AG04450 (cell line): ENCODE data around the gene GET4. TPM values are rescaled to one million over a fixed set of nuclear protein-coding genes. Genes with fewer than 3 reads are reported as not detected.
A peak's percentile ranks its signal among the peaks of the same experiment; 100 is the strongest.
"Not testable (repeated sequence)": the region's sequence is repeated elsewhere in the genome, so short reads cannot be mapped to it uniquely, and the experiment has no call there.

Experiments
- CTCF ChIA-PET: fragments of 300-600, 350-600 bp; formaldehyde crosslinking; extraction: SDS; loops from one replicate; lab custom pipeline; 2022; ENCODE audit warnings: antibody characterized with exemption, inconsistent platforms; lab: Charles Lee
- POLR2A ChIA-PET: fragments of 350-600 bp; formaldehyde crosslinking; extraction: SDS; loops from one replicate; lab custom pipeline; 2021; ENCODE audit warnings: antibody characterized with exemption, inconsistent platforms; lab: Yijun Ruan, JAX
- DNase-seq: peaks from one replicate; pipeline ENCODE4 v3.0.0-alpha.2; 2011; ENCODE audit warnings: low read depth, low spot score
- H3K27ac ChIP-seq: one replicate; pipeline ENCODE4 v1.5.1; 2012; ENCODE audit warnings: low read depth, low read length, control low read depth
- H3K27me3 ChIP-seq: one replicate; pipeline ENCODE4 v1.6.0; 2012; ENCODE audit warnings: low read length; ENCODE audit not compliant: control insufficient read depth, insufficient read depth
- H3K4me3 ChIP-seq: 2 replicates; pipeline ENCODE4 v1.5.1; 2011; ENCODE audit warnings: mild to moderate bottlenecking, low read depth, low read length, control low read depth
- H3K9me3 ChIP-seq: 2 replicates; pipeline ENCODE4 v1.5.1; 2012; ENCODE audit warnings: low read length; ENCODE audit not compliant: control insufficient read depth, insufficient read depth
- CTCF ChIP-seq: IDR thresholded peaks from 2 replicates; pipeline ENCODE4 v1.5.1; 2011; ENCODE audit warnings: low read depth, low read length, control low read depth, inconsistent platforms
- polyA plus RNA-seq: library from polyadenylated mRNA; depleted of rRNA; stranded (reverse); fragments of >200 nt; gene quantifications from 2 replicates; pipeline ENCODE4 v1.2.3, GENCODE V29; 2011

The GET4 gene
- polyA plus RNA-seq, 1 experiment, result 13.9 TPM

- POLR2A ChIA-PET, result no interaction called here
- no peak for DNase-seq
- no peak for TF ChIP-seq CTCF
- peaks cover 4% of the 10 kb centered on the region for H3K27me3 ChIP-seq
- H3K9me3 ChIP-seq, result peaks cover 5% of the 10 kb centered on the region; the same call in 1 of the 2 replicates
- CTCF ChIA-PET, result no interaction called here
- H3K4me3 ChIP-seq, result no peak overlapping the region
- H3K27ac ChIP-seq, result no peak overlapping the region
Measured at GRCh38 chr7:906776-907157, 30.4 kb downstream of the GET4 start.

- Histone ChIP-seq H3K9me3 (peaks cover 9% of the 10 kb centered on the region; the same call in 1 of the 2 replicates), H3K4me3 (no peak overlapping the region), H3K27ac (no peak overlapping the region), H3K27me3 (peaks cover 4% of the 10 kb centered on the region)
- CTCF ChIA-PET, result interaction anchor here (1.4 kb wide), 1 partner anchor 66 kb away, joined by 5 read pairs; no protein-coding TSS in a partner anchor
- no peak for DNase-seq
- TF ChIP-seq CTCF, result no peak
- POLR2A ChIA-PET, result no interaction called here
Measured at GRCh38 chr7:907158-907980, 31.0 kb downstream of the GET4 start.

GRCh38 chr7:908159-908581 is 31.8 kb downstream of the GET4 start:
- Histone ChIP-seq H3K4me3 (no peak overlapping the region), H3K9me3 (peaks cover 10% of the 10 kb centered on the region; the same call in 1 of the 2 replicates), H3K27me3 (peaks cover 4% of the 10 kb centered on the region), H3K27ac (no peak overlapping the region)
- TF ChIP-seq CTCF, result no peak
- no peak for DNase-seq
- POLR2A ChIA-PET, result interaction anchor here (1.3 kb wide), 1 partner anchor 49 kb away, joined by 4 read pairs; no protein-coding TSS in a partner anchor
- CTCF ChIA-PET, result interaction anchor here (1.4 kb wide), 1 partner anchor 65 kb away, joined by 5 read pairs; no protein-coding TSS in a partner anchor

GRCh38 chr7:908591-909357 is 32.4 kb downstream of the GET4 start:
- TF ChIP-seq CTCF, result peak; percentile 77
- DNase-seq, H3K9me3 ChIP-seq, H3K27ac ChIP-seq, H3K27me3 ChIP-seq: not testable (repeated sequence)
- ChIA-PET POLR2A (interaction anchor here (0.7 to 1.3 kb wide), 2 partner anchors 15 to 49 kb away, joined by 4 read pairs; no protein-coding TSS in a partner anchor), CTCF (interaction anchor here (0.7 to 1.4 kb wide), 2 partner anchors 65 to 730 kb away, joined by 5 to 6 read pairs; no protein-coding TSS in a partner anchor)
- peak overlapping the region; percentile 31; the same call in 1 of the 2 replicates for H3K4me3 ChIP-seq
